ENCODE measurements around the gene BCAS3. TPM values are rescaled to one million over a fixed set of nuclear protein-coding genes. Genes with fewer than 3 reads are reported as not detected.

The BCAS3 gene
- total and polyA plus RNA-seq, 12 donors: 6.1 to 21.8 (median 17.2) TPM

- Histone ChIP-seq H3K27me3 (no peaks in the 10 kb centered on the region), H3K4me3 (no peak overlapping the region), H3K27ac (no peak overlapping the region), H3K9me3 (no peaks in the 10 kb centered on the region), H3K36me3 (no peaks in the 10 kb centered on the region), H3K4me1 (peaks cover 0 to 20% (median 0%) of the 10 kb centered on the region in 9 donors)
- no peak for DNase-seq
- ATAC-seq: no peak
- intact Hi-C loops (cut with DNase I): no loop called here
- 84 to 89% methylated on average over 5 of the region's 5 CpGs for WGBS, 2 donors
- TF ChIP-seq, protein P1, sequence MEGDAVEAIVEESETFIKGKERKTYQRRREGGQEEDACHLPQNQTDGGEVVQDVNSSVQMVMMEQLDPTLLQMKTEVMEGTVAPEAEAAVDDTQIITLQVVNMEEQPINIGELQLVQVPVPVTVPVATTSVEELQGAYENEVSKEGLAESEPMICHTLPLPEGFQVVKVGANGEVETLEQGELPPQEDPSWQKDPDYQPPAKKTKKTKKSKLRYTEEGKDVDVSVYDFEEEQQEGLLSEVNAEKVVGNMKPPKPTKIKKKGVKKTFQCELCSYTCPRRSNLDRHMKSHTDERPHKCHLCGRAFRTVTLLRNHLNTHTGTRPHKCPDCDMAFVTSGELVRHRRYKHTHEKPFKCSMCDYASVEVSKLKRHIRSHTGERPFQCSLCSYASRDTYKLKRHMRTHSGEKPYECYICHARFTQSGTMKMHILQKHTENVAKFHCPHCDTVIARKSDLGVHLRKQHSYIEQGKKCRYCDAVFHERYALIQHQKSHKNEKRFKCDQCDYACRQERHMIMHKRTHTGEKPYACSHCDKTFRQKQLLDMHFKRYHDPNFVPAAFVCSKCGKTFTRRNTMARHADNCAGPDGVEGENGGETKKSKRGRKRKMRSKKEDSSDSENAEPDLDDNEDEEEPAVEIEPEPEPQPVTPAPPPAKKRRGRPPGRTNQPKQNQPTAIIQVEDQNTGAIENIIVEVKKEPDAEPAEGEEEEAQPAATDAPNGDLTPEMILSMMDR (IDR thresholded peaks at IDR 0.05): no peak
Measured at GRCh38 chr17:61351745-61352407, 674.2 kb downstream of the BCAS3 start.

DNA sequence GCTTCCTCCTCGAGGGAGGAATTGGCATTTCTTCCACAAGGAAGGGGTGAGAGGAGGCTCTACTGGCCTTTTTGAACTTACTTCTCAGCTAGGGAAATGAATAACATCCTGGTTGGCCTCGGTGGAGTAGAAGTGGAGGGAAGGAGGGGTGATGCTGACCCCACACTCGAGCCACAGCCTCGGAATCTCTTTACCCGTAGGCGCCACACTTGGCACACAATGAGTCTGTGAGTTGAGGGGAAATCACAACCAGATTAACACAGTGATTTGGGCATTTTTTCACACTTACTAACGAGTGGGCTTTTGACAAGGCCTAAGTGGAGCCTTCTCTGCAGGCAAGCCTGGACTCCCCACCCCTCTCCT lies 674.7 kb downstream of the BCAS3 start:
- no peak overlapping the region for H3K4me3 ChIP-seq
- H3K9me3 ChIP-seq: no peaks in the 10 kb centered on the region
- H3K27ac ChIP-seq: no peak overlapping the region
- H3K36me3 ChIP-seq: no peaks in the 10 kb centered on the region
- intact Hi-C loops (cut with DNase I): no loop called here
- no peak for DNase-seq
- H3K27me3 ChIP-seq: no peaks in the 10 kb centered on the region
- 54 to 64% methylated on average over 7 of the region's 7 CpGs for WGBS, 2 donors
- peak in 1 of 8 donors; percentile 22 for ATAC-seq
- H3K4me1 ChIP-seq: peaks cover 0 to 20% (median 0%) of the 10 kb centered on the region in 9 donors
- TF ChIP-seq, protein P1 (IDR thresholded peaks at IDR 0.05): no peak

- no peaks in the 10 kb centered on the region for H3K36me3 ChIP-seq
- TF ChIP-seq, protein P1 (IDR thresholded peaks at IDR 0.05): no peak
- WGBS, 2 donors: 78 to 86% methylated on average over 12 of the region's 12 CpGs
- no peaks in the 10 kb centered on the region for H3K27me3 ChIP-seq
- H3K9me3 ChIP-seq: no peaks in the 10 kb centered on the region
- no peak overlapping the region for H3K4me3 ChIP-seq
- DNase-seq (no peak), ATAC-seq (no peak)
- H3K4me1 ChIP-seq: peaks cover 0 to 20% (median 0%) of the 10 kb centered on the region in 9 donors
- no peak overlapping the region for H3K27ac ChIP-seq
- intact Hi-C loops (cut with DNase I): no loop called here
Measured at GRCh38 chr17:61352781-61353491, 675.3 kb downstream of the BCAS3 start.

GRCh38 chr17:61353615-61354014 lies 676.0 kb downstream of the BCAS3 start:
- no peaks in the 10 kb centered on the region for H3K36me3 ChIP-seq
- H3K27ac ChIP-seq: no peak overlapping the region
- no peaks in the 10 kb centered on the region for H3K9me3 ChIP-seq
- WGBS, 2 donors: 98% methylated on average over 12 of the region's 12 CpGs
- DNase-seq: no peak
- no peaks in the 10 kb centered on the region for H3K27me3 ChIP-seq
- no peak overlapping the region for H3K4me3 ChIP-seq
- intact Hi-C loops (cut with DNase I): no loop called here
- TF ChIP-seq, protein P1 (IDR thresholded peaks at IDR 0.05): no peak
- H3K4me1 ChIP-seq: peaks cover 0 to 20% (median 0%) of the 10 kb centered on the region in 9 donors
- no peak for ATAC-seq

Data from heart right ventricle (tissue), 16 donors.